GM10266 (cell line): ENCODE data around the gene ANKS1B.
A peak's percentile ranks its signal among the peaks of the same experiment; 100 is the strongest.

Experiments
- DNase-seq: peaks from one replicate; pipeline ENCODE4 v3.0.0; 2012; ENCODE audit errors: extremely low spot score
- CTCF ChIP-seq: IDR thresholded peaks from 2 replicates; pipeline ENCODE4 v1.5.1; 2012; ENCODE audit warnings: mild to moderate bottlenecking, low read depth; ENCODE audit not compliant: control insufficient read depth, insufficient read depth; ENCODE audit errors: missing control alignments

Gene ANKS1B

DNA sequence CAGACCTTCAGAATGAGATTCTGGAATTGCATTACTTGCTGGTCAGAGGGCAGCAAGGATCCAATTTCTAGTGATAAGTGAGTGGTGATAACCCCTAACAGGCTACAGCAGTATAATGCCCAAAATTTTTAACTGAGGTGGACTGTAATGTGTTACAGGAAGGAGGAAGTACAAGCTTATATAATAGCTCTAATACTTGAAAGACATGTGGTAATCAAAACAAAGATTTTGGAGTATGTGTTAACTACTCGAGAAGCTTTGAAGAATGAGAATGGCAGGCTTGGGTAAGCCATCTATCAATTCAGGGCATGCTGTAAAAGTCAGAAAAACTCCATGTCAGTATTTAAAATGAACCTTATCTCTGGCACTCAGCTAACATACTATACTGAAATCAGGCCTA lies 70.5 kb downstream of the ANKS1B start:
- no peak for TF ChIP-seq CTCF
- DNase-seq, result no peak

- no peak for TF ChIP-seq CTCF
- DNase-seq, result peak; percentile 13
Measured at GRCh38 chr12:99911967-99912366, 72.8 kb downstream of the ANKS1B start.

DNA sequence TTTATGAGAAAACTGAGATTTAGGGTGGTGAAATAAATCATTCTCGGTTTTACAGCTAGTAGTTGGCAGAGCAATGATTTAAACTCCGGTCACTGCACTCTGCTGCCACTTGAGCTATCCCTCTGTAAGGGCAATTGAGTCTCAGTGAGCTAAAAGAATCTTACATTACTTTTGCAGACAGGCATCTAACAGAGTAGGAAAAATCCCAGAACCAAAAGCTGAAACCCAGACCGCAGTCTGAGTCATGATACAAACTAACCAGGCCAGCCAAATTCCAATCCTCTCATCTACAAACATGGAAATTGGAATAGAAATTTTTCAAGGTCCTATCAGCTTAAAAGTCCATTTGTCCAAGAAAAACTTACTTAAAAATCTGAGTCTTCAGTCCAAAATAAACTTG lies 73.7 kb downstream of the ANKS1B start:
- no peak for DNase-seq
- TF ChIP-seq CTCF, result no peak

DNA sequence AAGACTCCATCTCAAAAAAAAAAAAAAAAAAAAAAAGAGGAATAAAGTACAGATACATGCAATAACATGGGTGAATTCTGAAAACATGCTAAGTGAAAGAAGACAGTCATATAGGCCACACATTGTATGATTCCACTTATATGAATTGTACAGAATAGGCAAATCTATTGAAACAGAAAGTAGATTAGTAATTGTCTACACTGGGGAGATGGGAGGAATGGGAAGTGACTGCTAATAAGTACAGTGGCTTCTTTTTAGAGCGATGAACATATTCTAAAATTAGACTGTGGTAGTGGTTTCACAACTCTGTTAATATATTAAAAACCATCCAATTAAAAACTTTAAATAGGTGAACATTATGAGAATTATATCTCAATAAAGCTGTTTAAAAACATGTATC lies 74.4 kb downstream of the ANKS1B start:
- no peak for TF ChIP-seq CTCF
- no peak for DNase-seq

GRCh38 chr12:99906786-99907579 lies 77.8 kb downstream of the ANKS1B start:
- TF ChIP-seq CTCF, result no peak
- DNase-seq, result no peak

DNA sequence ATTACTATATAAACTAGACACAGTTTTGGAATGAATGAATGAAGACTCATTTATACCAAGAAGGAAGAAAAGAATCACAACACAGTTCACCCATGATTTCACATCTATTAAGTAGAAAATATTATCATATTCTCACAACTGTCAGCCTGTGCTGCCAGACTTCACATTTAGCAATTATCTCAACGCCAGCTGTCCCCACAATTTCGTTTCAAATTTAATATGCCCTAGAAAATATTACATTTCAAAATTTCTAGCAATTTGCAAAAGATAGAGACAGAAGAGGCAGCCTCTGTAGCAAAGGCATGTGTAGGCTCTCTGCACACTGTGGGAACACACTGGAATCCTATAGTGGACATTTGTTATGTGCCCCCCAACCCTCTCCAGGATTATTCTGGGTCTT lies 83.6 kb downstream of the ANKS1B start:
- no peak for TF ChIP-seq CTCF
- no peak for DNase-seq

DNA sequence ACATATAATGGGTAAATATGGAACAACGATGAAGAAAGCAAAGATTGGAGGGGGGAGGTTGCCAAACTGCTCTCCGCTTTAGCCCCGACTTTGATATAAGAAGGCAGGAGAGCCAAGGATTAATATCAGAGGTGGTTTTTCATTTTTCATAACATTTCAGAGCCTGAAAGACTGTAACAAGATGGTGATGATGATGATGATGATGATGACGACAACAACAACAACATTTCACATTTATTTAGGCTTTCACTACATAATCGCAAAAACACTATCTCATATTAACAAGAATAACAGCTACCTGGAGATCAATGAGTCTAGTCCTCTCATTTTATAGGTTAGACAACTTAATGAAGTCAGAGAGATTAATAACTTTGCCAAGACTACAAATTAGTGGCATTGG lies 86.1 kb downstream of the ANKS1B start:
- DNase-seq, result no peak
- no peak for TF ChIP-seq CTCF
